ENCODE results near the gene PAM16. TPM values are rescaled to one million over a fixed set of nuclear protein-coding genes. Genes with fewer than 3 reads are reported as not detected.

PAM16 gene
- total RNA-seq, 6 donors from 2014 or later: 45.5 to 71.8 (median 62.6) TPM

DNA sequence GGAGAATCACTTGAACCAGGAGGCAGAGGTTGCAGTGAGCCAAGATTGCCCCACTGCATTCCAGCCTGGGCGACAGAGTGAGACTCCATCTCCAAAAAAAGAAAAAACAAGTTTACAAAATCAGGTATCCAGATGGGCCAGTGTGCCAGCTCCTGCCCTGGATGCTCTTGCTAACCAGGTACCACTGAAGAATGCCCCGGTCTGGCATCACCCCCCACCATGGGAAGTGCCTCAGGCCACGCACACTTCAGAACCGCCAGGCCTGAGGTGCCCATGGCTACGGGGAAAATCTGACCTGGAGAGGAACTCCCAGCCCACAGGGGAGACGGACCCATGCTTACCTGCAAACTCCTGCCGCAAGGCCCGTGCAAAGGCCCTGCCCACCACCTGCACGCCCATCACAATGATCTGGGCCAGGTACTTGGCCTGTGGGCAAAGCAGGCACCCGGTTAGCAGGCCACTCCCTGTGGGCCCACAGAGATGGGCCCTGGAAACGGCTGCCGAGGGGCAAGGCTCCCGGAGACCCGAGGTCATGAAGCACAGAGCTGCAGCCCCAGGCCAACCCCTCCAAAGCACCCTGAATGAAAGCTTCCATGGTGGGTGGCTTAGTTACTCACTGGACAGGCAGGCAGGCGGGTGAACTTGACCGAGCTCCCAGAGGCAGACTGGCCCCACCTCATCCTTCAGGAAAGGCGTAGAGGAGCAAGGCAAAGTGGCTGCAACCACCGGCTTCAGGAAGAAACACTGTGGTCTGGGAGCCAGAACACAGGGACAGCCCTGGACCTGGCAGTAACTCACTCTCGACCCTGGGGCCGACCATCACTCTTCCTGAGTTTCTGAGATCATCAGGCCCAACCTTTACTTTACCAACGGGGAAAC is 8.0 kb downstream of the PAM16 start:
- H3K27ac ChIP-seq: peak overlapping the region in 3 of 4 donors; percentile 13 to 59 (median 49)
- peaks cover 2 to 26% (median 17%) of the 10 kb centered on the region in 4 donors for H3K36me3 ChIP-seq
- 55 to 83% methylated on average over 11 to 17 of the region's 21 CpGs for WGBS, 2 donors
- H3K9me3 ChIP-seq: no peaks in the 10 kb centered on the region
- peak overlapping the region in 1 of 4 donors; percentile 4 for H3K4me3 ChIP-seq
- H3K27me3 ChIP-seq: no peaks in the 10 kb centered on the region
- no peak for ATAC-seq (ENCODE audit: low FRiP score in 2 of 2)
- H3K4me1 ChIP-seq: peaks cover 67 to 88% (median 77%) of the 10 kb centered on the region in 4 donors
- TF ChIP-seq POLR2A (IDR thresholded peaks at IDR 0.05) (no peak), POLR2AphosphoS5 (IDR thresholded peaks at IDR 0.05) (no peak), EP300 (IDR thresholded peaks at IDR 0.05) (no peak)
- TF ChIP-seq, protein P1, sequence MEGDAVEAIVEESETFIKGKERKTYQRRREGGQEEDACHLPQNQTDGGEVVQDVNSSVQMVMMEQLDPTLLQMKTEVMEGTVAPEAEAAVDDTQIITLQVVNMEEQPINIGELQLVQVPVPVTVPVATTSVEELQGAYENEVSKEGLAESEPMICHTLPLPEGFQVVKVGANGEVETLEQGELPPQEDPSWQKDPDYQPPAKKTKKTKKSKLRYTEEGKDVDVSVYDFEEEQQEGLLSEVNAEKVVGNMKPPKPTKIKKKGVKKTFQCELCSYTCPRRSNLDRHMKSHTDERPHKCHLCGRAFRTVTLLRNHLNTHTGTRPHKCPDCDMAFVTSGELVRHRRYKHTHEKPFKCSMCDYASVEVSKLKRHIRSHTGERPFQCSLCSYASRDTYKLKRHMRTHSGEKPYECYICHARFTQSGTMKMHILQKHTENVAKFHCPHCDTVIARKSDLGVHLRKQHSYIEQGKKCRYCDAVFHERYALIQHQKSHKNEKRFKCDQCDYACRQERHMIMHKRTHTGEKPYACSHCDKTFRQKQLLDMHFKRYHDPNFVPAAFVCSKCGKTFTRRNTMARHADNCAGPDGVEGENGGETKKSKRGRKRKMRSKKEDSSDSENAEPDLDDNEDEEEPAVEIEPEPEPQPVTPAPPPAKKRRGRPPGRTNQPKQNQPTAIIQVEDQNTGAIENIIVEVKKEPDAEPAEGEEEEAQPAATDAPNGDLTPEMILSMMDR (IDR thresholded peaks at IDR 0.05): no peak
- DNase-seq: peak in 1 of 2 donors; percentile 60

DNA sequence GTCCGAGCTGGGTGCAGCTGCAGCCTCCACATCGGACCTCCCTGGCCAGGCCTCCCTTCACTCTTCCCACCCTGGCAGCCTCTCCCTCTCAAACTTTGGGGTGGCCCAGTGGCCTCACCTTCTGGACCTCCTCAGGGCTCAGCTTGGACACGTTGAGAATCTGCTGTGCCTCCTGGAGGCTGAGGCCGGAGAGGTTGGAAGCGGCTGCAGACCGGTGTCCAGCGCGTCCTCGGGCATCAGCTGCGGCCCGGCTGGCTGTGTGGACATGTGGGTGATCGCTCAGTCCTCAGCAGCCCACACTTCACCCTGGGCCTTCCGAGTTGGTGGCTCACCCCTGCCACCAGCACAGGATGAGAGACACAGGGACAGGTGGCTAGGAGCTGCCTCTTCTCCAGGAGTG is 9.9 kb downstream of the PAM16 start:
- DNase-seq (peak in 1 of 2 donors; percentile 66), ATAC-seq (ENCODE audit: low FRiP score in 2 of 2) (no peak)
- peaks cover 2 to 45% (median 33%) of the 10 kb centered on the region in 4 donors for H3K36me3 ChIP-seq
- 92% methylated on average over 12 to 13 of the region's 13 CpGs for WGBS, 2 donors
- TF ChIP-seq, protein P1 (IDR thresholded peaks at IDR 0.05): no peak
- TF ChIP-seq POLR2AphosphoS5 (IDR thresholded peaks at IDR 0.05) (no peak), POLR2A (IDR thresholded peaks at IDR 0.05) (no peak), EP300 (IDR thresholded peaks at IDR 0.05) (no peak)
- peaks cover 58 to 77% (median 62%) of the 10 kb centered on the region in 4 donors for H3K4me1 ChIP-seq
- H3K4me3 ChIP-seq: no peak overlapping the region
- peak overlapping the region in 3 of 4 donors; percentile 58 to 75 (median 74) for H3K27ac ChIP-seq
- no peaks in the 10 kb centered on the region for H3K9me3 ChIP-seq
- no peaks in the 10 kb centered on the region for H3K27me3 ChIP-seq

DNA sequence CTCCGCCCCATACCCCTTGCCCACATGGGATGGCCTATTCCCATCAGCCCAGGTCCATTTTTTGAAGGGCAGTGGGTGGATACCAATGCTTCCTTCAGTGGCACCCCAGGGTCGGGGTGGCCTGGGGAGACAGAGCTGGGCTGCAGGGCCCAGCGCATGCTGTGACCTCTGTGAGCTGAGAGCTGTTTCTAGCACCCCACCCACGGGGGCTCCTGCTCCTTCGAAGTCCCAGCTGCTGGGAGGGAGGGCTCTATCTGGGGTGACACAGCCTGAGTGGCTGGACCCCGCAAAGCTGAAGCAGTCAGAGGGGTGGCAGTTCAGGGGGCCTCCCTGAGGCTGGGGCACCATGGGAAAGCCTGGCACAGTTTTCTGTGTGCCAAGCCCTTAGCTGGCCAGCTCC is 10.7 kb downstream of the PAM16 start:
- no peaks in the 10 kb centered on the region for H3K9me3 ChIP-seq
- TF ChIP-seq EP300 (IDR thresholded peaks at IDR 0.05): no peak
- TF ChIP-seq, protein P1 (IDR thresholded peaks at IDR 0.05): no peak
- no peak for TF ChIP-seq POLR2A (IDR thresholded peaks at IDR 0.05)
- no peak for TF ChIP-seq POLR2AphosphoS5 (IDR thresholded peaks at IDR 0.05)
- DNase-seq (no peak), ATAC-seq (ENCODE audit: low FRiP score in 2 of 2) (no peak)
- H3K36me3 ChIP-seq: peaks cover 2 to 53% (median 41%) of the 10 kb centered on the region in 4 donors
- H3K4me3 ChIP-seq: no peak overlapping the region
- no peaks in the 10 kb centered on the region for H3K27me3 ChIP-seq
- H3K27ac ChIP-seq: peak overlapping the region; percentile 35 to 75 (median 71)
- H3K4me1 ChIP-seq: peaks cover 50 to 69% (median 55%) of the 10 kb centered on the region in 4 donors
- 85% methylated on average over 6 of the region's 6 CpGs; no CpG with 5 or more reads in 1 of the 2 donors for WGBS, 2 donors

DNA sequence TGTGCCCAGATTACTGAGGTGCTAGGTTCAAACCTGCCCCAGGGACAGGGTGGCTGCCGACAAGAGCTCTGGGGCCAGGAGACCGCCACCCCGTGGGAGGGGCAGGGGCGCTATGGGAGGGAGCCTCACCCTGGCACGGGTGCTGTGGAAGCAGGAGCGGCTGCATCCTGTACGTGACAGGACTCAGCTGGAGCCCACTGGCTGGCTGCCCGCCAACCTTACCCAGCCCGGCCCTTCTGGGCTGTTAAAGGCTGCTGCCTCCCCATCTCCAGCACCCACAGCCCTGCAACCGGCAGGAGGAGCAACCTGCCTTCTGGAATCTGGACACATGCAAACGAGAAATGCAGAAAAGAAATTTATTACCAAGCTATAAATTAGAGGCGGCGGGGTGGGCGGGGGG is 11.2 kb downstream of the PAM16 start:
- H3K27me3 ChIP-seq: no peaks in the 10 kb centered on the region
- peaks cover 2 to 58% (median 46%) of the 10 kb centered on the region in 4 donors for H3K36me3 ChIP-seq
- H3K9me3 ChIP-seq: no peaks in the 10 kb centered on the region
- peak; percentile 67 to 89 for DNase-seq
- H3K27ac ChIP-seq: peak overlapping the region; percentile 66 to 88 (median 74)
- H3K4me1 ChIP-seq: peaks cover 45 to 63% (median 50%) of the 10 kb centered on the region in 4 donors
- H3K4me3 ChIP-seq: no peak overlapping the region
- WGBS, 2 donors: 35 to 39% methylated on average over 7 to 12 of the region's 14 CpGs
- ATAC-seq (ENCODE audit: low FRiP score in 2 of 2): peak in 1 of 2 donors; percentile 5
- peak; percentile 52 to 73 for TF ChIP-seq POLR2AphosphoS5 (IDR thresholded peaks at IDR 0.05)
- peak in 1 of 4 donors; percentile 12 for TF ChIP-seq EP300 (IDR thresholded peaks at IDR 0.05)
- TF ChIP-seq POLR2A (IDR thresholded peaks at IDR 0.05): no peak
- TF ChIP-seq, protein P1 (IDR thresholded peaks at IDR 0.05): peak in 5 of 6 experiments; percentile 8 to 33 (median 25)
